Tongue (tissue), 1 donor: ENCODE measurements around the gene NSUN3. TPM values are rescaled to one million over a fixed set of nuclear protein-coding genes. Genes with fewer than 3 reads are reported as not detected.

Experiments
- total RNA-seq: library from RNA; depleted of rRNA; stranded (reverse); fragments of >200 nt; gene quantifications from one replicate; pipeline ENCODE4 v1.2.3, GENCODE V29; 2014

Gene NSUN3
- total RNA-seq, 1 donor from 2014 or later, result 14.2 TPM

Other genes starting within 250 kb of the NSUN3 start
- 43.9 TPM for gene PROS1, start 89.2 kb upstream of the NSUN3 start, total RNA-seq
- 8.3 TPM for gene ARL13B, start 82.9 kb upstream of the NSUN3 start, total RNA-seq
- gene STX19, start 34.5 kb upstream of the NSUN3 start, total RNA-seq, result 0.41 TPM
- 7.2 TPM for gene DHFR2, start 145 bp upstream of the NSUN3 start, total RNA-seq